RPMI8226 (cell line): ENCODE results near the gene PGM5.

Source experiments
- DNase-seq: peaks from one replicate; pipeline ENCODE4 v3.0.0-alpha.2; 2015

The PGM5 gene

DNA sequence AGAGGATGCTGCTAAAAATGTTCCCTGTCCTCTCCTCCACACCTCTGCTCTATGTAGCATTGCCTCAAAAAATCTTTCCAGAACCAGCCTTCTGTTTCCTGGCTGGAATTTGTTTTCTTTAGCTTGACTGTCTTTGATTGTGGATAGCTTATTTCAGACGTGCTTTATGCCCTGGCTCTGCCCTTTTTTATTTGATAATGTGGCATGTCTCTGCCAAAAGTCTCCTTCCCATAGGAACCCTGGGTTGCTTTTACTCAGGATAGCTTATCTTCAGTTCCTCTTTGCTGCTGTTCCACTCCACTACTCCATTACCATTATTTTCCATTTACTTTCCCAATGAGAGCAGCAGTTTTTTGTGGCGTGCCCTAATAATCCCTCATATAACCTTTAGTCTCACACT is 185.2 kb downstream of the PGM5 start:
- DNase-seq, result no peak

DNA sequence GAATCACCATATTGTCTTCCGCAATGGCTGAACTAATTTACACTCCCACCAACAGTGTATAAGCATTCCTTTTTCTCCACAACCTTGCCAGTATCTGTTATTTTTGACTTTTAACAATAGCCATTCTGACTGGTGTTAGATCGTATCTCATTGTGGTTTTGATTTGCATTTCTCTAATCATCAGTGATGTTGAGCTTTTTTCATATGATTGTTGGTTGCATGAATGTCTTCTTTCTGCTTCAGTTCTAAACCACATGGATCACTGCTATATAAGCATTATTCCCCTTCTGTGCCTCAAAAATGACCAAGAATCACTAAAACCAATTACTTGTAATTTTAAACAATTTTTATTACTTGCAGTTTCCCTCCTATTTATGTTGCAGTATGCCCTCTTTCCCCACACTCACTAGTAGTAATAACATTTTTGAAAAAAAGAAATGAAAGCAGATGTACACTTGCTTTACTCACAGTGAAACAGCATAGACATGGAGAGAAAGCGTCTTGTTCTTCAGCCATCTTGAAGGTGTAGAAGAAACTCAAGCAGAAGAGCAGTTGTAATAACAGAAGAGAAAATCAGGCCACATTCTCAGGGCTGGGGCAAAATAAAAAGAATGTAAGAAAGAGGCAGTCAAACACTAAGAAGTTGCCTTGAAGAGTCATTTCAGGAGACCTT is 188.8 kb downstream of the PGM5 start:
- no peak for DNase-seq

DNA sequence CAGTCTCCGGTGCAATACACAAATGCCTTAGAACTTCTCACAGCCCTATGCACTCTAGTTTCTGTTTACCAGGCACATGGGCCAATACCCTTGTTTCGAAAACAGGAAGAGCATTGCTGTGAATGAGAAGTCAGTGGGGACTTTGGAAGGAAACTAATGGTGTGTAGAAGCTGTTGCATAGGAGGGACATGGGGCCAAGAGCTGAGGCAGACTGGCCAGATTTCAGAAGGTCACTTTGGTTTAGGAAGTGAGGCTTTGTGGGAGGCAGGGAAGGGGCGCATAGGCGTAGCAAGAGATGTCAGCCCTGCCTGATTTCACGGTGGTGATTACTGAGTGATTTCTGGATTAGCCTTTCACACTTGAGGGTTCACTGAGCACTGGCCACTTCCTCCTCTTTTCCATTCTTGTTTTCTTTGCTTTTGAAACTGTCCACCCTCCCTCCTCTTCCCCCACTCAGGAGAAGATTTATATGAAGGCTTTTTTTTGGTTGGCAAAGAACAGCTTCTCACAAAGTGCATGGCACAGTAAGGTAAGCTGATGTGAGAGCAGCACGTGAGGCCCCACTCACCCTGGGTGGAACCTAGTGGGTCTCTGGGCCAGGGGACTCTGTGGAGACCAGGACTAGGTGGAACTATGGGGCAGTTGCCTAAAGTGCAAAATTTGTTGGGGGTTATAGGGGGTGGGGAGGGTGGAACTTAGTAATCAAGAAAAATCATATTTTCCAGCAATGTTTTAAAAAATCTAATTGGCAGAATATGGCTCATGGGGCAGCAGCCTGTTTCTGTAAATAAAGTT is 190.4 kb downstream of the PGM5 start:
- DNase-seq, result peak; percentile 37

DNA sequence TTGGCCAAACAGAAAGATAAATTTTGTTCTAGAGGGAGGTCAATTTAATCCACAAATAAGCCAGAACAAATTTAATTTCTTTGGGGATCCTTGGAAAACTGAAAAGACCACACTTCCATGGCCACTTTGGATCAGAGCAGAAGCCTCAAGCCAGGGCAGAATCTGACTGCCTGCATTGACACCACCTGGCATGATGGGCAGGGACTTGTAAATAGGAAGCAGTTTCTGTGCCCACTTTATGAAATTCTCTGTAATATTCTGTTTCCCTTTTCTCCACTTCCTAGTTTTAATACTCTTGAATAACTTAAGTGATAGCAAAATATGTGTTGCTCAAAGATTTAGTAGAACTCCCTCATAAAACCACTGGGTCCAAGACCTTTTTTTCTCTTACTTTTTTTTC is 191.0 kb downstream of the PGM5 start:
- DNase-seq, result no peak

DNA sequence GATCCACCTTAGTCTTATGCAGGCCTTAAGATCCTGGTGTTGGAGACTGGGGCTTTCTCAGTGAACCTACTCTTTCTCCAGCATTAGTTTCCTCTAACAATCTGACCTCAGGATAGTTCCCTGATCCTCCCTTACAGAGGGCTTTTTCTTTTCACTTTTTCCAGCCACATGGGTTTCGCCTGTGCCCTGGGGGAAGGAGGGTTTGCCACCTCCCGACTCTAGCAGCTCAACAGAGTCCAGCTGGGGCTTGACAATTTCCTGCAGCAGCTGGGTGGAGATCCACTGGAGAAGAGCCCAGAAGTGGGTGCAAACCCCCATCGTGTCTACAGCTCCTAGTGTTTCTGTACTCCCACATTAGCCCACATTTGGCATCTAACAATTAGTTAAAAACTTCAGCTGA is 191.8 kb downstream of the PGM5 start:
- DNase-seq, result no peak

DNA sequence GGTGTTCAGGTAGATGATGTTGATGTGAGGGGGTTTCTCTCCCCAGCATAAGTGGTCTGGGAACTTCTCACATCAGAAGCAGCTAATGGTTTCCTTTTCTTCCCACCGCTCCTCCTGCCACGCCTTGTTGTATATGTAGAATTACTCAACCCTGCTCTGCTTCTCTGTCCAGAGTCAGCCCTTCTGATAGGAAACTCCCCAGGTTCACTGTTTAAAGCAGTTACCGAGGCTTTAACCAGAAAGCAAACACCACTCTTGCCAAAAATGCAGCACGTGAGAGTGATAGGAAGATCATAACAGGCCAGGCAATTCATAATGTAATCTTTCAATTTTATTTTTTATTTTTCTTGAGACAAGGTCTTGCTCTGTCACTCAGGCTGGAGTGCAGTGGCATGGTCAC is 194.8 kb downstream of the PGM5 start:
- no peak for DNase-seq

DNA sequence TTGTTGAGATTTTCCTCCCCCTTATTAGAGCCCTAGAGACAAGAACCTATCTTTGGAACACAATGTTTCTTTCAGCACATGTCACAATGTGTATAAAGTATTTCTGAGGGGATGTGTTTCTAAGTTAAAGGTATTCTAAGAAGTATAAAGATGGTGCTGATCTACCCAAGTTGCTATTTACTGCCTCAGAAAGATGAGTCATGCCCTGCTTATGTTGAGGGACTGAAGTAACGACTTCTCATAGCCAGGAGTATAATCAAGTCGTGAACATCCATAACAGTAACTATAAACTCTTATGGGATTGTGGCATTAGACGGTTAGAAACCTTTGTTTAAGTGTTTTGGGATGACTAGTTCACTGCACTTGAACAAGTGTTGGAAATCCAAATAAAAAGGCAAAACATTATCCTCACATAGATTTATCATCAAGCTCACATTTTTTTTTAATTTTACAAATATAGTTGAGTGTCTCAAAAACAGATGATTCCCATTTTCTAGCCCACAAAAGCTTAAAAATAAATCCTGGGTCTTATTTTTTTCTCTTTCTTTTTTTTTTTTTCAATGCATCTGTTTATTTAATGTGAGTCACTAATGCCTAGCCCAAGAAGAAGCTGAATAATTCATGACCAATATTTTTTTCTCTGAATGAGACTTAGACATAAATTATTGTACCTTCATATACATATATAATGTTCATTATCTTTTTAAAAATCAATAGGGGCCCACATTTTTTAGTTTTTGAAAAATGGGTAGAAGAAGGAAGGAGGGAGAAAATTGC is 196.5 kb downstream of the PGM5 start:
- DNase-seq, result no peak

DNA sequence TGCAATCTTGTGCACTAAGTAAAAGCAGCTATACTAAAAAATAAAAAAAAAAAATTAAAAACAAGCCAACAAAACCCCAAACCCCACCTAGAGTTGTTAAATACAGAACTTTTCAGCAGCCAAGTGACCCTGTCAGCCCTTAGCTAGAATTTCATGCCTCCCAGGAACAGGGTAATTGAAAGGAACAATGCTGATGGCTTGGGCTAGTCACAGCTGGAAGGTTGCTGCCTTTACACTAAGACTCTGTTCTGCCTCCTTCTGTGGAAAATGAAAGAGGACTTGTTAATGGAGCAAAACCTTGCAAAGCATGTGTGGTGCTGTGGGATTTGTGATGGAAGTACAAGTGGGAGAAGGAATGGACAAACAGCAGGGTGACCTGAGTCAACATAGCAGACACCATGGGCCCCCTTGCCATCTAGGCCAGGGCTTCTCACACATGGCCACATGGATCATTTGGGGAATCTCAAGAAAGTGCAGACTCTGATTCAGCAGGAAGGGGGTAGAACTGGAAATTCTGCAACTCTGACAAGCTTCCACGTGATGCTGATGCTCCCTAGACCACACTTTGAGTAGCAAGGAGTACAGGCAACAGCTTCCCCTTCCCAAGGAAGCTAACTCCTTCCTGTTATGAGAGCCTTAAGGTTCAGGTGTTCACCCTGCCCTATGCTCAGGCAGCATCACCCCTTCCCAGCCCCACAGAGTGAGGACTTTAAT is 199.2 kb downstream of the PGM5 start:
- no peak for DNase-seq

DNA sequence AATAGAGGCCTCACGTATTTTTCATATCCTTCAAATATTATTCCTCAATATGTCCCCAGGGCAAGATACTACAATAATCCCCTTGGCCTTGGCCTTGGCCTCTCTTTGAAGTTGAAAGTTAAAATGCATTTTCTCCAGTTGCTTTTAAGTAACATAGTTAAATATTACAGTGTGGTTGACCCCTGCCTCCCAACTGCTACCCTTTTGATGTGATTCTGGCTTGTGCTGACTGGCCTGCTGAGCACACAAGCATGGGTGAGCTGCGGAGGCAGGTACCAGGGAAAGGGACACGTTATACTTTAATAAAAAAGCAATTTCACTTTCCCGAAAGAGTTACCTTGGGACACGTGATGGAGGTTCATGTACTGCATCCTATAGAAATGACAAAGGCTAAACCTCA is 202.1 kb downstream of the PGM5 start:
- DNase-seq, result no peak

DNA sequence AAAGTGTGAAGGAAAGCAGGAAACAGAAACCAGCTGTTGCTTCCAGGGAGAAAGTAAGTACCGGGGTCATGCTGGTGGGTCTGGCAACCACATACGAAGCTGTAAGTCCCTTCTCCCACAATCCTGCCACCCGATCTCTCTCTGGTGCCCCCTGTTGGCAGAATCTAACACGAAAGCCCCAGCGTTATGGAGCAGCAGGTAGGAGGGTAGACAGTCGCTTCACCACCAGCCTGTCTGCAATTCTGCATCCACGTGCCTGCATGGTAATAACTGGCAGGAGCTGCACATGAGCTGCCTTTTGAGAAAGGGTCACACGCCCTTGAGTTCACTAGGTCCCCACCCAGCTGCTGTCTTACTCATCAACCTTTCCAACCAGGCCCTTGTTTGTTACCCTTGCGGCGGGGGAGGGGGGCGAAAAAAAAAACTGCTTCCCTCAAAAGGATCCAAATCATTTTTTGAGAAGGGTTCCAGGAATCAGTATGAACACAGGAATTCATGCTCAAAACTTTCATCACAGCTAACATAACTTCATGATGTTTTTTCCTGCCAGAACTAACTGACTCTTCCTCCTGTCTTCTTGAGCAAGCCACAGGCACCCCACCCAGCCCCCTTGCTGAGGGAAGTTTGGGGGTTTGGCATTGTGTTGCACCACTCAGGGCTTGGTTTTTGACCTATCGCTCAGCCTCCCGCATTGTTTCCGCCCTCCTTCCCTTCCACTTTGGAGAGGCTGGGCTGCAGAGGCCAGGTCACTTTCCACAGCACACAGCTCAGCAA is 203.8 kb downstream of the PGM5 start:
- DNase-seq, result peak; percentile 56

DNA sequence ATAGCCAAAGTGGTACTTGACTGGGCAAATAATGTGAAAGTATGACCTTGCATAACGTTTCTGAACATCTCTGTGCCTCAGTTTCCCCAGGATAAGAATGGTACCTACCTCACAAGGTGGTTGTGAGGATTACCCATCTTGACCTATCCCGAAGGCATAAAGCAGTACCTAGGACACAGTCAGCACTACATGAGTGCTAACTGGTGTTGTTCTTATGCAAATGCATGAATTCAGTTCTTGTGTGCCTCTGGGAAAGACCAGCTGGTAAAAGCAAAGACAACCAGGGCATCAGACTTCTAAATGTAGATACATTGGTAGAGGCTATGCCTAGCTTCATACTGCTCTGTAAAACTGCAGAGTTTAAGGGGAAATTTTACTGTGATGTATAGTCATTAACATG is 206.1 kb downstream of the PGM5 start:
- no peak for DNase-seq

DNA sequence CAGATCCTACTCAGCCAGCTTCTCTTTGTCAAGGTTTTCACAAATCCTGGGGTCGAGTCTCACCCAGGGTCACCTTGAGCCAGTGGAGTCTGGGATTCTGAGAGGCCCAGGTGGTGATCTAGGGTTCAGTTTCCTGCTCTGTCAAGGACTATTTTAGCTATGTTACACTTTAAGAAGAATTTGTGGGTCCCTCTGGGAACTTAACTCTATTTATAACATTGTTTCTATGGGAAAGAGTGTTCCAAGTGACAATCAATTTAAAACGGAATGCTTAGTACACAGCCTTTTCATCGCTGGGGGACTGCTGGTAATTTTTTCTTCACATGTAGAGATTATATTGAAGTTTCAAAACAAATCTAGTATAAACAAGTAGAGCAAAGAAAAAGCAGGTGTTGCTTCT is 211.2 kb downstream of the PGM5 start:
- DNase-seq, result no peak

DNA sequence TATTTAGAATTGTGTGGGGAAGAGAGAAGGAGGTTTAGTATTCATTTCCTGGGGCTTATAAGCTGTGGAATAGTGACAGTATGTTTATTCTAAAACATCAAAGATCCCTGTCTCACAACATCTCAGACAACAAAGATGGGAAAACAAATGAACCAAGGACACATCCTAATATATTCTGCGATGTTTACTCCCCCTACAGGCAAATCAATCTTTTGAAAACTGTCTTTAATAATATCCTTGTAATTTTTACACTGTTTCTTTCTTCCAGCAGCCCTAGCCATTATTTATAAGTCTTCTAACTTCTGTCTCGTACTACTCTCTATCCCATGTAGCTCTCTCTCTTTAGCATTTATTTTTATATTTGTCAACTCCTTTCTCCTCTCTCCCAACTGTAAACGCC is 217.7 kb downstream of the PGM5 start:
- no peak for DNase-seq

DNA sequence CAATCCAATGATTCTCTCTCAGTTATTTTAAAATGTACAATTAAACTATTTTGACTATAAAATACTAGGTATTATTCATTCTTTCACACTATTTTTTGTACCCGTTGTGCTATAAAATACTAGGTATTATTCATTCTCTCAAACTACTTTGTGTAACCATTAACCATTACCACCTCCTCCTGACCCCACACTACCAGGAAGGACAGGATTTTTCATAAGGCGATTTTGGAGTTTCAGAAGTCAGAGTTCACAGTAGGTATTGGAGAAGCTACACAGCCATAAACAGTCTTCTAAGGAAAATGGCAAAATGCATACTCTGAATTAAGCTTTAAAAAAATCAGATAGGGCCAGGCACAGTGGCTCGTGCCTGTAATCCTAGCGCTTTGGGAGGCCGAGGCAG is 219.4 kb downstream of the PGM5 start:
- DNase-seq, result no peak

DNA sequence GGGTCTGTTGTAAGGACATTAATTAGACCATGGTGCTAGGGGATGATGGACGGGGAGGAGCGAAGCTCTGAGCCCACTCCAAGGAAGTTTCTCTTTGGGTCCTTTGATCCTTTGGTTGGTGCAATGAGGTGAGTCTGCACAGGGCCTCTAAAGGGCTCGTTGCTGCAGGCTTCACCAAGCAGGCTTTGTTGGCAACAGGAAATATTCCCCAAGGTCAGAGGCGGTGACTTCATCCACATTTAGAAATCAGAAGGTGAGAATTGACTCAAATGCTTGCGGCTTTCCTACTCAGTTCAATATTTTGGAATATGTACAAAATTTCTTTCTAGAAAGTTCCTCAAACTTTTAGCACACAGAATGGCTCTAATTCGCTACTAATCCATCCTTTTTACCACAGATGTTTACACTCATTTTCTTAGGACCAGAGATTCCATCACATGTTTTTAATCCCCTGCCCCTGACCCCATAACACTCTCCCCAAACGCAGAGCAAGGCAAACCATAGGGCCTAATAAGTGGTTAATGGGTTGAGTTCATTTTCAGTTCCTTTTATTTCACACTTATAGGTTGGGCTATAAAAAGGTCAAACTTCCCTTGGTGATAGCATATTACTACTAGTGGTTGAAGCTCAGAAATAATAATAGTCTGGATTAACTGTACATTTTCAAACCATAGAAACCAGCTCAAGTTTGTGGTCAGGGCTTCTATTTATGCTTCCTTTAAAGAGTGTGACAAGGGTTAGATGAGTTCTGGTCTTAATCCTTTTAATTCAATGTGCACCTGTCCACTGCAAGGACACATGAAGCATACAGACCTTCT is 221.6 kb downstream of the PGM5 start:
- DNase-seq, result no peak
